GM23248 (cell line): Measurements from ENCODE around the gene PRR33. TPM values are rescaled to one million over a fixed set of nuclear protein-coding genes. Genes with fewer than 3 reads are reported as not detected.

Experiments
- DNase-seq: peaks from one replicate; pipeline ENCODE4 v3.0.0-alpha.2; 2015
- H2AFZ ChIP-seq: fragments of 200-600 bp; sonication (generic); 2 replicates; pipeline ENCODE4 v1.6.1; 2016; ENCODE audit warnings: antibody characterized with exemption
- H3F3A ChIP-seq: fragments of 200-600 bp; sonication (generic); 2 replicates; pipeline ENCODE4 v1.6.1; 2016; ENCODE audit warnings: mild to moderate bottlenecking, antibody characterized with exemption, mixed run types; ENCODE audit not compliant: insufficient read depth
- H3K27ac ChIP-seq: fragments of 200-600 bp; sonication (generic); 2 replicates; pipeline ENCODE4 v1.5.1; 2016; ENCODE audit warnings: mild to moderate bottlenecking
- H3K27me3 ChIP-seq: fragments of 200-600 bp; sonication (generic); replicated peaks from 2 replicates; pipeline ENCODE4 v1.6.1; 2016; ENCODE audit warnings: mild to moderate bottlenecking; ENCODE audit not compliant: insufficient read depth
- H3K36me3 ChIP-seq: fragments of 200-600 bp; sonication (generic); 2 replicates; pipeline ENCODE4 v1.6.1; 2016; ENCODE audit warnings: low read depth, mild to moderate bottlenecking
- H3K4me1 ChIP-seq: fragments of 200-600 bp; sonication (generic); 2 replicates; pipeline ENCODE4 v1.6.1; 2016; ENCODE audit warnings: mild to moderate bottlenecking; ENCODE audit not compliant: insufficient read depth
- H3K4me2 ChIP-seq: fragments of 200-600 bp; sonication (generic); one replicate; pipeline ENCODE4 v1.6.1; 2016; ENCODE audit warnings: mild to moderate bottlenecking; ENCODE audit not compliant: unreplicated experiment
- H3K4me3 ChIP-seq: fragments of 200-600 bp; sonication (generic); 2 replicates; pipeline ENCODE4 v1.5.1; 2016; ENCODE audit warnings: mild to moderate bottlenecking
- H3K79me2 ChIP-seq: fragments of 200-600 bp; sonication (generic); 2 replicates; pipeline ENCODE4 v1.6.1; 2016; ENCODE audit warnings: mild to moderate bottlenecking; ENCODE audit not compliant: insufficient read depth
- H3K9ac ChIP-seq: fragments of 200-600 bp; sonication (generic); 2 replicates; pipeline ENCODE4 v1.6.1; 2016; ENCODE audit warnings: mild to moderate bottlenecking
- H3K9me2 ChIP-seq: fragments of 200-600 bp; sonication (generic); 2 replicates; pipeline ENCODE4 v1.6.1; 2016; ENCODE audit warnings: mixed run types, mild to moderate bottlenecking, moderate library complexity; ENCODE audit not compliant: insufficient read depth
- H3K9me3 ChIP-seq: fragments of 200-600 bp; sonication (generic); one replicate; pipeline ENCODE4 v1.6.1; 2017; ENCODE audit warnings: low read depth
- H4K20me1 ChIP-seq: fragments of 200-600 bp; sonication (generic); 2 replicates; pipeline ENCODE4 v1.6.0; 2016; ENCODE audit not compliant: insufficient read depth
- EZH2 ChIP-seq: fragments of 200-600 bp; sonication (generic); IDR thresholded peaks from 2 replicates; pipeline ENCODE4 v1.6.1; 2018; ENCODE audit warnings: antibody characterized with exemption, mild to moderate bottlenecking; ENCODE audit not compliant: insufficient read depth, poor library complexity, severe bottlenecking
- EZH2phosphoT487 ChIP-seq: fragments of 200-600 bp; sonication (generic); IDR thresholded peaks from 2 replicates; pipeline ENCODE4 v1.6.1; 2018; ENCODE audit warnings: antibody characterized with exemption, moderate library complexity, mild to moderate bottlenecking, low read depth; ENCODE audit not compliant: insufficient read depth
- WGBS, 2 experiments: methylation state at CpG; one replicate each; pipeline ENCODE4 v1.1.6; 2015 to 2017; ENCODE audit warnings: low lambda C conversion rate in 2 of 2, low coverage in 1 of 2; ENCODE audit errors: missing lambda C conversion rate in 2 of 2; 5-methylcytosine and 5-hydroxymethylcytosine counted together
- in situ Hi-C: fragments of 300-500 bp; cut with MboI; formaldehyde crosslinking; loops from 2 replicates; pipeline ENCODE4 v1.15.0; 2020
- polyA plus RNA-seq: library from polyadenylated mRNA; unstranded; fragments of >200 nt; fragmentation: Nextera tagmentation; extraction: Ambion mirVana; gene quantifications from 2 replicates; pipeline ENCODE4 v1.2.1, GENCODE V29; 2016
- total RNA-seq: library from RNA; depleted of rRNA; stranded (reverse); fragments of >200 nt; shearing (Covaris generic); gene quantifications from 2 replicates; pipeline ENCODE4 v1.2.3, GENCODE V29; 2014

PRR33 gene
- total and polyA plus RNA-seq, 2 experiments from 2014 or later, result not detected

DNA sequence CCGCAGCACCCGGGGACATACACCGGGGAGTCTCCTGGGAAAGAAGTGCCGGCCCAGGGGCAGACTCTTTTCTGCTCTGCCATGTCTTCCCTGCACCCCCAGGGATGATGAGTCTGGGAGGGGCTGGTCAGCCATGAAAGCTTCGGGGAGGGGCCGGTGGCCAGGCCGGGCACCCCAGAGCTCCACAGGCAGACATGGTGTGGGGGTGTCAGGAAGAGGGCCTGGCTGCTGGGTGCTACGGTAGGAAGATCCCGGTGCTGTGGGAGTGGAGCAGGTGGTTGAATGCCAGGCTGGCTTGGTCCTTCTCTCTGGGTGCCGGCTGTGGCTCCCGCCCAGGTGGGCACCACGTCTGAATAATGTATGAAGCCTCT, 21.4 kb downstream of the PRR33 start:
- no peaks in the 10 kb centered on the region for H4K20me1 ChIP-seq
- H3K4me3 ChIP-seq, result no peak overlapping the region
- H3K4me1 ChIP-seq, result no peaks in the 10 kb centered on the region
- DNase-seq, result no peak
- in situ Hi-C loops, result loop anchor here (25.0 kb wide), 1 partner anchor 292 kb away; the partner anchor contains the start of genes INS and TH
- H3F3A ChIP-seq, result no peaks in the 10 kb centered on the region
- H3K27me3 ChIP-seq, result peaks cover 34% of the 10 kb centered on the region
- H3K9ac ChIP-seq, result no peak overlapping the region
- no peaks in the 10 kb centered on the region for H3K9me3 ChIP-seq
- H3K4me2 ChIP-seq, result no peak overlapping the region
- TF ChIP-seq EZH2 (no peak), EZH2phosphoT487 (no peak)
- WGBS, 2 experiments, result 2% methylated on average over 12 of the region's 12 CpGs
- H3K79me2 ChIP-seq, result no peaks in the 10 kb centered on the region
- H3K9me2 ChIP-seq, result no peaks in the 10 kb centered on the region
- no peak overlapping the region for H3K27ac ChIP-seq
- no peak overlapping the region for H2AFZ ChIP-seq
- H3K36me3 ChIP-seq, result no peaks in the 10 kb centered on the region

DNA sequence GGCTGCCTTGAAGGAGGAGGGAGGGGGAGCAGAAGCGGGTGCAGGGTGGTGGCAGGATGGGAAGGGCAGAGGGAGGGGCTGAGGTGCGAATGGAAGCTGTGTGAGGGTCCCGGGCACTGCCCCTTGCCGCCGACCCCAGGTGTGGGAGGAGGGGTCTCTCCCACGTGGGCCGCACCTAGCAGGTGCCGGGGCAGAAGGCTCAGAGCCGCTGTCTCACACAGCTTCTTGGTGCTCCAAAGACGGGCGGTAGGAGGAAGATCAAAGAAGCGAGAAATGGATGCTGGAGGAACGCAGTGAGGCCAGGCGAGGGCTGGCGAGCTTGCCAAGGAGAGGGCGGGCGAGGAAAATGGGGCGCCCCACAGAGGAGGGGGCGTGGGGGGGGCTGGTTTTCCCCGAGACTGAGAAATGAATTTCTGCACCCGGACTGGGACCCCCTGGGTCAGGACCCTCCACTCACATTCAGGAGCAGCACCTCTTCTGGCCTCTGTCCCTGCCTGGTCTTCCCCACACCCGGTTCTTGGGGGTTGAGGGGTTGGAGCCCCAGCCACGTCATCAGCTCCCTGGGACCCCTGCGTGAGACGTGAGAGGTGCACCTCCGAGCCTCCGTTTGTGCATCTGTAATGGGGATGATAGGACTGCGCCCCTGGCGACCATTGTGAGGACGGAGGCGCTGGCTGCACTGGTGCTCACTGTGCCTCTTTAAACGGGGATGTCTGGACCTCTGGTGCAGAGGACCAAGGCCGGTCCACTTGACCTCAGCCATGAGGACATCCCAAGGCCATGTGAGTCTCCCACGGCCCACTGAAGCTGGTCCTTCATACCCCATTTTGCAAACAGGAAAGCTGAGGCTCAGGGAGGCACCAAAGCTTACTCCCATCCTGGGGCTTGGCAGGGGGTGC, 22.0 kb downstream of the PRR33 start:
- Histone ChIP-seq H3F3A (no peaks in the 10 kb centered on the region), H4K20me1 (no peaks in the 10 kb centered on the region), H3K9me2 (no peaks in the 10 kb centered on the region), H2AFZ (no peak overlapping the region), H3K4me2 (no peak overlapping the region), H3K79me2 (no peaks in the 10 kb centered on the region), H3K4me3 (no peak overlapping the region), H3K9me3 (no peaks in the 10 kb centered on the region), H3K9ac (no peak overlapping the region), H3K4me1 (no peaks in the 10 kb centered on the region), H3K27me3 (peaks cover 34% of the 10 kb centered on the region), H3K36me3 (no peaks in the 10 kb centered on the region), H3K27ac (no peak overlapping the region)
- peak; percentile 78 for TF ChIP-seq EZH2
- TF ChIP-seq EZH2phosphoT487, result no peak
- WGBS, 2 experiments, result 4% methylated on average over 29 to 33 of the region's 34 CpGs
- peak; percentile 64 for DNase-seq
- in situ Hi-C loops, result loop anchor here (25.0 kb wide), 1 partner anchor 293 kb away; the partner anchor contains the start of genes INS and TH

DNA sequence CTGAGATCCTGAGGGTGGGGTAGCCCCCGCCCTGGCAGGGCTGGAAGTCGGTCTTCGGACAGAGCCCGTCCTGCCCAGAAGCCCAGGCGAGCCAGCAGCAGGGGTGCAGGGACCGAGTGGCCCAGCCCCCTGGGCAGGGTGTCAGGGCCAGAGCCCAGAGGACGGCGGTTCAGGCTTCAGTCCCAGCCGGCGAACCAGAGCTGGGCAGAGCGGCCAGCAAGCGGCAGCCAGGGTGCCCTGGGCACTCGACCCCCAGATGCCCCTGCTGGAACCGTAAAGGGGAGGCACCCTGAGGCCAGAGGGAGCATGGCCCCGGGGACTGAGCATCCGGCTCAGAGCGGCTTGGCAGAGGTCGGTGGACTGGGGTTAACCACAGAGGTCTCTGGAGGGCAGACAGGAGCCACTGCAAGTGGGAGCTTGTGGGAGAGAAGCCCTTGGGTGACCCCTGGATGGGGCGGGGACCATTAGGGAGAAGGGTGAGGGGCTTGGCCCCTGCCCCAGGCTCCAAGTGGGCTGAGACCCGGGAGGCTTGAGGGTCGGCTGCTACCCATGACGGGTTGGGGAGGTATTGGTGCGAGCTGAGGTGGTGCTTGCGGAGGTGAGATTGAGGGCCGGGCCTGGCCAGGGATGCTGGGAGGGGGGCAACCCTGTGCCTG, 22.9 kb downstream of the PRR33 start:
- Histone ChIP-seq H3K79me2 (no peaks in the 10 kb centered on the region), H3K36me3 (no peaks in the 10 kb centered on the region), H2AFZ (no peak overlapping the region), H3K4me3 (no peak overlapping the region), H3K9ac (no peak overlapping the region), H3F3A (no peaks in the 10 kb centered on the region), H3K4me2 (no peak overlapping the region), H4K20me1 (no peaks in the 10 kb centered on the region), H3K9me3 (no peaks in the 10 kb centered on the region), H3K27me3 (peaks cover 34% of the 10 kb centered on the region), H3K9me2 (no peaks in the 10 kb centered on the region), H3K4me1 (peaks cover 8% of the 10 kb centered on the region), H3K27ac (no peak overlapping the region)
- no peak for TF ChIP-seq EZH2
- TF ChIP-seq EZH2phosphoT487, result 0 out of 2 replicates have a peak, but pooled peaks have one; percentile 43
- 7 to 12% methylated on average over 24 to 25 of the region's 25 CpGs for WGBS, 2 experiments
- in situ Hi-C loops, result loop anchor here (25.0 kb wide), 1 partner anchor 294 kb away; the partner anchor contains the start of genes INS and TH
- DNase-seq, result no peak

DNA sequence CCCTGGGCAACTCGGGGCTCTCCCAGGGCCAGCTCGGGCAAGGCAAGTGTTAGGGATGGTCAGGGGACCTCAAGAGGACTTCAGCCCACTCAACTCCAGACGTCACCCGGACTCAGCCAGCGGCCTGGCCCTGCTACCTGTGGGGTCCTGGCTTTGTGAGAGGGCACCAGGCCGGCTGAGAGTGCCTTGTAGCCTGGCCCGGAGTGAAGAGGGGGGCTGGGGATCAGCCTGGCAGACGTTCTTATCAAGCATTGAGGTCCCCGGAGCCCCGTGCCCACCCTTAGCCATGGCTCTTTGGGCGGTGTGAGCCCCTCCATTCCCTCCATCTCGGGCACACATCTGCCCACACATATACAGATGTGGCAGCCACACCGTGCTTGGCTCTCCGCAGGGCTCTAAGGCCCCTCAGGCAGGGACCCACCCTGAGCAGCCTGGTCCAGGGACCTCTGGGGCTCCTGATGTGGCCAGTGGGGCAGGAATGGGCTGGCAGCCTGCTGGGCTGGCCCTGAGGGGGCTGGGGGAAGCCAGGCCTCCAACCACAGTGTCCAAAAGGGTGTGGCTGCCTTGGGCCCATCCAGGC, 23.5 kb downstream of the PRR33 start:
- Histone ChIP-seq H3K36me3 (no peaks in the 10 kb centered on the region), H3K4me2 (no peak overlapping the region), H3K9me2 (no peaks in the 10 kb centered on the region), H3K79me2 (no peaks in the 10 kb centered on the region), H3K9ac (no peak overlapping the region), H4K20me1 (no peaks in the 10 kb centered on the region), H3K27me3 (peaks cover 34% of the 10 kb centered on the region), H3K27ac (no peak overlapping the region), H3K9me3 (no peaks in the 10 kb centered on the region), H2AFZ (no peak overlapping the region), H3K4me3 (no peak overlapping the region), H3K4me1 (peaks cover 12% of the 10 kb centered on the region), H3F3A (no peaks in the 10 kb centered on the region)
- TF ChIP-seq EZH2phosphoT487 (no peak), EZH2 (no peak)
- DNase-seq, result no peak
- in situ Hi-C loops, result loop anchor here (25.0 kb wide), 1 partner anchor 294 kb away; the partner anchor contains the start of genes INS and TH
- 52 to 66% methylated on average over 14 of the region's 14 CpGs for WGBS, 2 experiments
